HG03280 (cell line): ENCODE data around the gene HOGA1.
A peak's percentile ranks its signal among the peaks of the same experiment; 100 is the strongest.
"Not testable (repeated sequence)": the region's sequence is repeated elsewhere in the genome, so short reads cannot be mapped to it uniquely, and the experiment has no call there.

Source experiments
- ATAC-seq: cut with Tn5 transposase; IDR thresholded peaks from one replicate; pipeline ENCODE4 v1.9.1; 2021; ENCODE audit warnings: mild to moderate bottlenecking, moderate library complexity; ENCODE audit not compliant: unreplicated experiment

Gene HOGA1

GRCh38 chr10:97607095-97607636, 23.0 kb downstream of the HOGA1 start:
- no peak for ATAC-seq

- no peak for ATAC-seq
Observed at GRCh38 chr10:97608991-97609561, 24.9 kb downstream of the HOGA1 start.

DNA sequence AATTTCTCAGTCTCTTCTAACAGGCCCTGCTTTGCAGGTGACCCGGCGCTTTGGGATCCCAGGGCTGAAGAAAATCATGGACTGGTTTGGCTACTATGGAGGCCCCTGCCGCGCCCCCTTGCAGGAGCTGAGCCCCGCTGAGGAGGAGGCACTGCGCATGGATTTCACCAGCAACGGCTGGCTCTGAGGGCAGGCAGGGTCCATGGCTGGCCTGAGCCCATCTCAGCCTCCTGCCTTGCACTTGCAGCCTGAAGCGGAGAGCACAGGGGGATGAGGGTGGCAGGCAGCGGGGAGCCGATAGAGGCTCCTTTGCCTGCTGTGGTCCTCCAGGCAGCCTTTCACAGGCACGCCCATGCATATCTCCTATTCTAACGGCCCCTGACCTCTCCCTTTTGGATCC, 27.3 kb downstream of the HOGA1 start:
- ATAC-seq = no peak

GRCh38 chr10:97612386-97612785, 28.2 kb downstream of the HOGA1 start:
- ATAC-seq = no peak

DNA sequence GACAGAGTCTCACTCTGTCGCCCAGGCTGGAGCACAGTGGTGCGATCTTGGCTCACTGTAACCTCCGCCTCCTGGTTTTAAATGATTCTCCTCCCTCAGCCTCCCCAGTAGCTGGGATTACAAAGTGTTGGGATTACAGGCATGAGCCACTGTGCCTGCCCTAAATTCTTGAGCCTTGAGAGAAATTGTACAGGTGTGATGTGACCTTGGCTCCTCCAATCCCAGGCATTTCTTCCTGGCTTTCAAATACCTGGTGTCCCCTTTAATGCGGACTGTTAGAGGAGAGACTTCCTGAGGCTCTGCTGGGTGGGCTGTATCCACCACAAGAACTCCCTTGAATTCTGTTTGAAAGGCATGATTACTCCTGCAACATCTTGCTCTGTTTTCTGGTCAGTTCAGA, 34.1 kb downstream of the HOGA1 start:
- ATAC-seq = no peak

- ATAC-seq = no peak
Observed at GRCh38 chr10:97618733-97619132, 34.5 kb downstream of the HOGA1 start.

DNA sequence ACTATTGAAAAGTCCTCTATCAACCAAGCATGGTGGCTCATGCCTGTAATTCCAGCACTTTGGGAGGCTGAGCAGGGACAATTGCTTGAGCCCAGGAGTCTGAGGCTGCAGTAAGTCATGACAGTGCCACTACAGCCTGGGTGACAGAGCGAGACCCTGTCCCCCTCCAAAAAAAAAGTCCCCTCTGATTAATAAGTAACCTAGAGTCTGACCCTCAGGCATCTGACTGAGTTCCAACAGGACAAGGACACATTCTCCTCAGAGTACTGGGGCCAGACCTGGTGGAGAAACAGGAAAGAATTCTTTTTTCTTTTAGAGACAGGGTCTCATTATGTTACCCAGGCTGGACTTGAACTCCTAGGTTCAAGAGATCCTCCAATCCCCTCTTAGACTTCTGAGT, 39.1 kb downstream of the HOGA1 start:
- ATAC-seq = no peak

DNA sequence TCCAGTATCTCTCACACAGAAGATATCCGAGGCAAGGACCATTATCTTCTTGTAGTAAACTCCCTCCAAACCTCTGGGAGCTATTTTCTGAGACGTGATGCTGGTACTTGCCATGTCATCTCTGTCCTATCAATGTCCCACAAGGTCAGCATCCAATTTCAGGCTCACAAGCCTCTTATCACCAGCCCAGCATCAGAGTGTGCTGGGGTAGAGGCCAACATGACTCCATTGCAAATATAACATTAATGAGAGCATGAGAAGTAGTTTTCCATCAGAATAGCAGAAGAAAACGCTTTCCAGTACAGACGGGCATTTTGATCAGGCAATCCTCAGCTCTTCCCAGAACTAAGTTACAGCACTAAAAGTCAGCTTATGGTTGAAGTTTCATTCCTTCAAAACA, 43.5 kb downstream of the HOGA1 start:
- no peak for ATAC-seq

DNA sequence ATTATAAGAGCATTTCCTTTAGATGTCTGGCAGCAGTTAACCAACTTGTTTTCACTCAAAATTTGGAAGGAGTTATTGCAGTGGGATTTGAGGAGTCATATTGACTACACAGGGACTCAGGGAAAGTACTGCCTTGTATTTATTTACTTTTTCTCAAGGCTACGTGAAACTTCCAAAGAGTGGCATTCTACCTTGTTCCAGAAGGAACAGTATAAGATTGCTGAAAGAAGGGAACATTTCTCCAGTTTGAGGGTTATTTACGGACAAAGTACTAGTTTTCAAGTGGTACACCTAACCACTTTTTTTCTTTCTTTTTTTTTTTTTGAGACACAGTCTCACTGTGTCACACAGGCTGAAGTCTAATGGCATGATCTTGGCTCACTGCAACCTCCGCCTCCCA, 44.0 kb downstream of the HOGA1 start:
- no peak for ATAC-seq

- no peak for ATAC-seq
Observed at GRCh38 chr10:97629289-97629688, 45.1 kb downstream of the HOGA1 start.

- ATAC-seq = no peak
Observed at GRCh38 chr10:97631098-97631497, 46.9 kb downstream of the HOGA1 start.

DNA sequence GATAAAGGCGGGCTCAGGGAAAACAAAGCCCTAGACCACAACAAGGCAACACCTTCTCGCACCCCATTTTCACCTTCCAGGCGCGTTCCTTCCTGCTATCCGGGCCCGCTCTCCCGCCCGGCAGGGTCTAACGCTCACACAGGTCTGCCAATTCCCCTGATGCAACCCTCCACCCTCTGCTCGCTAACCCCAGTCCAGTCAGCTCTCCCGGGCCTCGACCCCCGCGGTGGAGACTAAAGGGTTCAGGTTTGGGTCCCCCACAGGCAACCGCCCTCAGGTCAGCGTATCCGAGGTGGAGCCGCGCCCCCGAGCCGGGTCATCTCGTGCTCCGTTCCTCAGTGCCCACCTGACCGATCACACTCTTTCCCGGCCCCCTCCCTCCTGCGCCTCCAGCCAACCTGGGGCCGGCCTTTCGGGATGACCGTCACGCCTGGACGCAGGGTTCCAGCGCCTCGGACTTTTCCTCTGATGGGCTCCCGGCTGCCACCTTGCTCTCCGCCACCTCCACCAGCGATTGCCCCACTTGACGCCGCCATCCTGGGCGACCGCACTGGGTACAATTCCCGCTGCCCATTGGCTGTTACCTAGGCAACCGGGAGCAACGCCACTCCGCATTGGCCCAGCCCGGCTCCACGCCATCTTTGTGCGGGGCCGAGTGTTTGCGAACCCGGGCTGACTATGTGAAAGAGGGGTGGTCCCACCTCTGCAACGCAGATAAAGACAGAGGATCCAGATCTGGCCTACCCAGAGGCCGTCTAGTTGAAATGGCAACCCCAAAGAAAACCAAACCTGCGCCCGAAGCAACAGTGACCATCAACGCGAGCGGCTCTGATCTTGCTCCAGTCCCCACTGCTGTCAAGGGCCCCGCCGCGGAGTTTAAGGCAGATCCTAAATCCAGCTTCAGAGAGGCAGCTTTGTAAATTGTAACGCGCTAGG, 49.0 kb downstream of the HOGA1 start, which contains the start of gene MORN4:
MORN4 (minus strand) TSS at position 552 of the 936 bp plus-strand sequence. CDS start 13,847 bp downstream, outside the sequence.
- peak; percentile 99 for ATAC-seq

DNA sequence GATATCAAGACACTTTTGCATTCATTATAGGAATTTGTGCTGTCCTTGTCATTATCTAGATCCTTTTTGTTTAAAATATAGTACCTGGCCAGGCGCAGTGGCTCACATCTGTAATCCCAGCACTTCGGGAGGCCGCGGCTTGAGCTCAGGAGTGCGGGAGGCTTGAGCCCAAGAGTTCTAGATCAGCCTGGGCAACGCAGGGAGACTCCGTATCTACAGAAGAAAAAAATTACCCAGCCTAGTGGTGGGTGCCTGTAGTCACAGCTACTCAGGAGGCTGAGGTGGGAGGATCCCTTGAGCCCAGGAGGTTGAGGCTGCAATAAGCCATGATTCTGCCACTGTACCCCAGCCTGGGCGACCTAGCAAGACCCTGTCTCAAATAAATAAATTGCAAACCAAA, 49.7 kb downstream of the HOGA1 start:
- peak; percentile 24 for ATAC-seq

DNA sequence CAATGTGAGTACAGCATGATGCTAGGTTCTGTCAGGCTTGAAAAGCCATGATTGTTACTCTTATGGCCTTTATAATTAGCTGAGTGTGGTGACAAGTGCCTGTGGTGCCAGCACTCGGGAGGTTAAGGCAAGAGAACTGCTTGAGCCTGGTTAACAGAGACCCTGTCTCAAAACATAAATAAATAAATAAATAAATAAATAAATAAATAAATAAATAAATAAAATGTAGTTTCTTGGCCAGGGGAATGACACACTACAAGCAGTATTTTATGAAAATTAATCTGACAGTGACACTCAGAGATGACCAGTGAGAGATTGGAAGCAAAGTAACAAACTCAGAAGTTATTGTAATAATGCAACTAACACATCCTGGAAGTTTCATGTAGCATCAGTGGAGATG, 51.4 kb downstream of the HOGA1 start:
- ATAC-seq = no peak

DNA sequence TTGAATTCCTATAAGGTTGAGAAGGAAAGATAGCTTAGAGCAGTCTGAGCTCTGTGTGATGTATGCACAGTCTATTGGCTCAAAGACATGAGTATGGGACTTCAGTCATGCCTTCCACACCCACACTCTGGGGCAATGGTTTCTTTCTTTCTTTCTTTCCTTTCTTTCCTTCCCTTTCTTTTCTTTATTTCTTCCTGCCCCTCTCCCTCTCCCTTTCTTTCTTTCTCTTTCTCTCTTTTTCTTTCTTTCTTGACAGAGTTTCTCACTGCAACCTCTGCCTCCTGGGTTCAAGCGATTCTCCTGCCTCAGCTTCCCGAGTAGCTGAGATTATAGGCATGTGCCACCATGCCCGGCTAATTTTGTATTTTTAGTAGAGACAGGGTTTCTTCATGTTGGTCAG, 54.9 kb downstream of the HOGA1 start:
- ATAC-seq = not testable (repeated sequence)

GRCh38 chr10:97640174-97640867, 56.1 kb downstream of the HOGA1 start, which contains the start of gene PI4K2A:
Gene PI4K2A, plus strand, starts transcription at chr10:97640671. Its CDS starts 72 bp downstream, at chr10:97640743.
- ATAC-seq = peak; percentile 98

DNA sequence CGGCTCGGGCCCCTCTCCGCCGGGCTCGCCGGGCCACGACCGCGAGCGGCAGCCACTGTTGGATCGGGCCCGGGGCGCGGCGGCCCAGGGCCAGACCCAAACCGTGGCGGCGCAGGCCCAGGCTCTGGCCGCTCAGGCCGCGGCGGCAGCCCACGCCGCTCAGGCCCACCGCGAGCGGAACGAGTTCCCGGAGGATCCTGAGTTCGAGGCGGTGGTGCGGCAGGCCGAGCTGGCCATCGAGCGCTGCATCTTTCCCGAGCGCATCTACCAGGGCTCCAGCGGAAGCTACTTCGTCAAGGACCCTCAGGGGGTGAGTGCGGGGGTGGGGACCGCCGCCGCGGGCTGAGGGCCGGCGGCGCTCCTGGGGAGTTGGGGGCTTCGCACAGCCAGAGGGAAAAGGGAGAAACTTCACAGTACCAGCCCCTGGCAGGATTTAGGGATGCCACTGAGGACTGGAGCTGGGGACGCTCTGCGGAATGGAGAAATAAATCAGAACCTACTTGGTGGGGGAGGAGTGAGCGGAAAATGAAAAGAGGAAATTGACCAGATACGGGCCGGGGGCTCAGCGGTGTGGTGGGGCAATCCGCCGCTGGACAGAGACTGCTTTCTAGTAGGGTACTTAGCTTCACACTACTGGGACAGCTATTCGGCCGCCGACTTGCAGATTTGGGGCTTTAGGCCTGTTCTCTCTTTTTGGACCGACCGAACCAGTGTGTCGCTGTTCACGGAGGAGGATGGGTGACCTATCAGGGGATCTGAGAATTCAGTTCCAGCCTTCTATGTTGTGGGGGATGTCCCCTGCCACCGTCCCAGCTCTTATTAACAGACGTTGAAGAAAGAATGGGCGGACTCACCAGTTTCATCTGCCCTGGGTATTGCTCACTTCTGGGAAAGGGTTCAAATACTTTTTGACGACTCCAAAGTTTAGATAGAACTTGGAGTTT, 57.0 kb downstream of the HOGA1 start:
- ATAC-seq = no peak

DNA sequence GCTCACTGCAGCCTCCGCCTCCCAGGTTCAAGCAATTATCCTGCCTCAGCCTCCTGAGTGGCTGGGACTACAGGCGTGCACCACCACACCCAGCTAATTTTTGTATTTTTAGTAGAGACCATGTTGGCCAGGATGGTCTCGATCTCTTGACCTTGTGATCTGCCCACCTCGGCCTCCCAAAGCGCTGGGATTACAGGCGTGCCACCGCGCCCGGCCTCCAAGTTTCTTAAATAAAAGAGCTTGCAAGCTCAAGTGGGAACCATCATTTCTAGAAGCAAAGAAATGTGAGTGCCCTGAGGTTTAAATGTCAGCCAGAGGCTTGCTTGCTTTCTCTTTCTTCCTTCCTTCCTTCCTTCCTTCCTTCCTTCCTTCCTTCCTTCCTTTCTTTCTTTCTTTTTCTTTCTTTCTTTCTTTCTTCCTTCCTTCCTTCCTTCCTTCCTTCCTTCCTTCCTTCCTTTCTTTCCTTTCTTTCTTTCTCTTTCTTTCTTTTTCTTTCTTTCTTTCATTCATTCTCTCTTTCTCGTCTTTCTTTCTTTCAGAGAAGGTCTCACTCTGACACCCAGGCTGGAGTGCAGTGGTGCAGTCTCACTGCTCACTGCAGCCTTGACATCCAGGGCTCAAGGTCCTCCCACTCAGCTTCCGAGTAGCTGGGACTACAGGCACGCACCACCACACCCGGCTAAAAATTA, 58.4 kb downstream of the HOGA1 start:
- not testable (repeated sequence) for ATAC-seq

DNA sequence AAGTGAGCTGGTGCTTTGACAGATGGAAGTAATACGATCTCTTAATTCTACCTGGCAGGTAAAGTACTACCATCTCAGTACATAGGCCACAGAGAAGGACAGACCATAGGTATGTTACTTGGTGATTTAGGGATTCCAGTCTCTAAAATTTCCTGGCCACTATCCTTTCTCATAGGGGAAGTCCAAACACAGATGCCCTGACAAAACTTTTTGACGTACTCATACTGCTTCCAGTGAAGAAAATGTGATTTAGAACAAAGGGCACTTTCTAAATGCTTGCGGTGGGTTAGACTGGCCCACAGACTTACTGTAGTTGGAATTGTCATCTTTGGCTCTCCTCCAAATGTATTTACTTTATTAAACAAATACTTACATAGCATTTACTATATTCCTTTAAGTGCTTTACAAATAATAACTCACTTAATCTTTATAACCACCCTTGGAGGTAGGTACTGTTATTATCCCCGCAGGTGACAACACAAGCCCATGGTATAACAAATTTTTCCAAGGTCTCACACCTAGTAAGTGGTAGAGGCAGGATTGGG, 59.3 kb downstream of the HOGA1 start:
- ATAC-seq = no peak
